LNCAP (cell line): ENCODE measurements around the gene ARHGAP15.

Source experiments
- CTCF ChIP-seq: fragments of 450-650 bp; IDR thresholded peaks from 2 replicates; pipeline ENCODE4 v1.5.1; 2017; ENCODE audit warnings: mild to moderate bottlenecking

The ARHGAP15 gene

GRCh38 chr2:143355870-143356269 is 226.7 kb downstream of the ARHGAP15 start:
- no peak for TF ChIP-seq CTCF

GRCh38 chr2:143356336-143356735 is 227.1 kb downstream of the ARHGAP15 start:
- TF ChIP-seq CTCF = no peak

GRCh38 chr2:143356736-143357446 is 227.7 kb downstream of the ARHGAP15 start:
- no peak for TF ChIP-seq CTCF

GRCh38 chr2:143357966-143358365 is 228.7 kb downstream of the ARHGAP15 start:
- TF ChIP-seq CTCF = no peak

GRCh38 chr2:143361346-143361745 is 232.1 kb downstream of the ARHGAP15 start:
- no peak for TF ChIP-seq CTCF

GRCh38 chr2:143371616-143372015 is 242.4 kb downstream of the ARHGAP15 start:
- no peak for TF ChIP-seq CTCF

- no peak for TF ChIP-seq CTCF
These were observed 246.2 kb downstream of the ARHGAP15 start for GRCh38 chr2:143375384-143375880.
